ENCODE measurements around the gene CCDC82. TPM values are rescaled to one million over a fixed set of nuclear protein-coding genes. Genes with fewer than 3 reads are reported as not detected.
"Not testable (repeated sequence)": the region's sequence is repeated elsewhere in the genome, so short reads cannot be mapped to it uniquely, and the experiment has no call there.

Gene CCDC82
- 10 to 100 TPM; 29.1 to 51.7 TPM for total RNA-seq

GRCh38 chr11:96389720-96390487, at the start of gene CCDC82, which contains the start of gene JRKL:
Gene CCDC82 (minus strand): TSS chr11:96389912. CDS start chr11:96384747, 5,165 bp downstream.
Gene JRKL (plus strand): TSS chr11:96390013. CDS start chr11:96390650, 637 bp downstream.
- DNase-seq (ENCODE audit: low spot score) = peak; percentile 98
- H3K36me3 Mint-ChIP-seq = peaks cover 6% of the 10 kb centered on the region
- peak; percentile 99 to 100 for ATAC-seq
- H3K9me3 Mint-ChIP-seq = no peaks in the 10 kb centered on the region
- no peaks in the 10 kb centered on the region for H3K27me3 Mint-ChIP-seq
- H3K27ac Mint-ChIP-seq = peak within 1 kb of the TSS; percentile 85 to 88
- peaks cover 25 to 50% of the 10 kb centered on the region in 2 donors for H3K4me1 Mint-ChIP-seq (ENCODE audit: low read depth in 2 of 2)
- peak within 1 kb of the TSS; percentile 92 for H3K4me3 Mint-ChIP-seq

DNA sequence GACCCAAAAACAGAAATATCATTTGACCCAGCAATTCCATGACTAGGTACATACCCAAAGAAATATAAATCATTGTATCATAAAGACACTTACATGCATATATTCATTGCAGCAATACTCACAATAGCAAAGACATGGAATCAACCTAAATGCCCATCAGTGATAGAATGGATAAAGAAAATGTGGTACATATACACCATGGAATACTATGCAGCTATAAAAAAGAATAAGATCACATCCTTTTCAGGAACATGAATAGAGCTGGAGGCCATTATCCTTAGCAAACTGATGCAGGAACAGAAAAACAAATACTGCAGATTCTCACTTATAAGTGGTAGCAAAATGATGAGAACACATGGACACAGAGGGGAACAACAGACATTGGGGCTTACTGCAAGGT, 42.9 kb upstream of the CCDC82 start:
- not testable (repeated sequence) for H3K4me1 Mint-ChIP-seq (ENCODE audit: low read depth in 2 of 2); H3K27ac Mint-ChIP-seq; H3K36me3 Mint-ChIP-seq; H3K9me3 Mint-ChIP-seq; H3K4me3 Mint-ChIP-seq; ATAC-seq; DNase-seq (ENCODE audit: low spot score)
- H3K27me3 Mint-ChIP-seq = peaks cover 42 to 44% of the 10 kb centered on the region in 2 donors

GRCh38 chr11:96430668-96431067, 41.0 kb upstream of the CCDC82 start:
- Mint-ChIP-seq H3K9me3 (no peaks in the 10 kb centered on the region), H3K27me3 (peaks cover 42 to 43% of the 10 kb centered on the region in 2 donors), H3K27ac (no peak overlapping the region), H3K4me1 (ENCODE audit: low read depth in 2 of 2) (no peaks in the 10 kb centered on the region), H3K4me3 (no peak overlapping the region), H3K36me3 (no peaks in the 10 kb centered on the region)
- no peak for DNase-seq (ENCODE audit: low spot score)
- ATAC-seq = no peak

- ATAC-seq (no peak), DNase-seq (ENCODE audit: low spot score) (no peak)
- Mint-ChIP-seq H3K36me3 (no peaks in the 10 kb centered on the region), H3K27me3 (peaks cover 31 to 34% of the 10 kb centered on the region in 2 donors), H3K9me3 (no peaks in the 10 kb centered on the region), H3K4me3 (no peak overlapping the region), H3K27ac (no peak overlapping the region), H3K4me1 (ENCODE audit: low read depth in 2 of 2) (no peaks in the 10 kb centered on the region)
Measured at GRCh38 chr11:96424693-96425092, 35.0 kb upstream of the CCDC82 start.

GRCh38 chr11:96413408-96413807, 23.7 kb upstream of the CCDC82 start:
- H3K4me1 Mint-ChIP-seq (ENCODE audit: low read depth in 2 of 2) = peaks cover 0 to 3% of the 10 kb centered on the region in 2 donors
- no peak overlapping the region for H3K4me3 Mint-ChIP-seq
- ATAC-seq = no peak

GRCh38 chr11:96412761-96413381, 23.2 kb upstream of the CCDC82 start:
- Mint-ChIP-seq H3K27me3 (peaks cover 23 to 29% of the 10 kb centered on the region in 2 donors), H3K4me1 (ENCODE audit: low read depth in 2 of 2) (peaks cover 0 to 3% of the 10 kb centered on the region in 2 donors), H3K9me3 (no peaks in the 10 kb centered on the region), H3K36me3 (no peaks in the 10 kb centered on the region), H3K27ac (no peak overlapping the region), H3K4me3 (no peak overlapping the region)
- DNase-seq (ENCODE audit: low spot score) (no peak), ATAC-seq (no peak)

More at GRCh38 chr11:96413408-96413807, 23.7 kb upstream of the CCDC82 start:
- Mint-ChIP-seq H3K9me3 (no peaks in the 10 kb centered on the region), H3K36me3 (no peaks in the 10 kb centered on the region), H3K27ac (no peak overlapping the region), H3K27me3 (peaks cover 25 to 34% of the 10 kb centered on the region in 2 donors)
- DNase-seq (ENCODE audit: low spot score) = no peak

- not testable (repeated sequence) for H3K27ac Mint-ChIP-seq; DNase-seq (ENCODE audit: low spot score); H3K4me1 Mint-ChIP-seq (ENCODE audit: low read depth in 2 of 2); H3K36me3 Mint-ChIP-seq; H3K9me3 Mint-ChIP-seq; ATAC-seq; H3K4me3 Mint-ChIP-seq
- H3K27me3 Mint-ChIP-seq = peaks cover 15 to 20% of the 10 kb centered on the region in 2 donors
Measured at GRCh38 chr11:96411412-96411811, 21.7 kb upstream of the CCDC82 start.

DNA sequence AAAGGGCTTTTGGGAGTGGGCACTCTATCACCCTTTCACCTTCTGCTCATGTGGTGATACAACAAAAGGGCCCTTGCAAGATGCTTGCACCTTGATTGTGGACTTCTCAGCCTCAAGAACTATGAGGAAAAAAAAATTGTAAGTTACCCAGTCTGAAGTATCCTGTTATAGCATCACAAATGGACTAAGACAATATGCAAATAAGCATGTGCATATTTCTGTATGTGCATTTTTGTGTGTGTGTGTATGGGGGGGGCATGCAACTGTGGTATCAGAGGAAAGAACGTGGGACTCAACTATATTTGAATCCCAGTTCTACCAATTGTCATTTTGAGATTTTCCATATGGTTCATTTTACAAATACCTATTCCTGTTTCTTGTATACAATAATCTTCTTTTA, 11.0 kb upstream of the CCDC82 start:
- no peak overlapping the region for H3K4me3 Mint-ChIP-seq
- H3K27me3 Mint-ChIP-seq = peaks cover 11 to 17% of the 10 kb centered on the region in 2 donors
- DNase-seq (ENCODE audit: low spot score) (no peak), ATAC-seq (no peak)
- no peaks in the 10 kb centered on the region for H3K9me3 Mint-ChIP-seq
- H3K36me3 Mint-ChIP-seq = no peaks in the 10 kb centered on the region
- no peaks in the 10 kb centered on the region for H3K4me1 Mint-ChIP-seq (ENCODE audit: low read depth in 2 of 2)
- H3K27ac Mint-ChIP-seq = no peak overlapping the region

GRCh38 chr11:96397863-96398262, 8.2 kb upstream of the CCDC82 start:
- no peak for DNase-seq (ENCODE audit: low spot score)
- Mint-ChIP-seq H3K27ac (no peak overlapping the region), H3K36me3 (no peaks in the 10 kb centered on the region), H3K4me1 (ENCODE audit: low read depth in 2 of 2) (no peaks in the 10 kb centered on the region), H3K27me3 (peaks cover 1 to 13% of the 10 kb centered on the region in 2 donors), H3K9me3 (no peaks in the 10 kb centered on the region), H3K4me3 (no peak overlapping the region)
- ATAC-seq = no peak

- Mint-ChIP-seq H3K9me3 (no peaks in the 10 kb centered on the region), H3K4me3 (no peak overlapping the region), H3K27ac (no peak overlapping the region), H3K4me1 (ENCODE audit: low read depth in 2 of 2) (peaks cover 3 to 7% of the 10 kb centered on the region in 2 donors), H3K36me3 (no peaks in the 10 kb centered on the region), H3K27me3 (peaks cover 0 to under 1% of the 10 kb centered on the region in 2 donors)
- DNase-seq (ENCODE audit: low spot score) = no peak
- ATAC-seq = no peak
Measured at GRCh38 chr11:96396637-96397036, 6.9 kb upstream of the CCDC82 start.

GRCh38 chr11:96394773-96395172, 5.1 kb upstream of the CCDC82 start:
- DNase-seq (ENCODE audit: low spot score) (no peak), ATAC-seq (no peak)
- Mint-ChIP-seq H3K27me3 (no peaks in the 10 kb centered on the region), H3K27ac (no peak overlapping the region), H3K36me3 (peaks cover 6% of the 10 kb centered on the region), H3K4me1 (ENCODE audit: low read depth in 2 of 2) (peaks cover 16 to 23% of the 10 kb centered on the region in 2 donors), H3K9me3 (no peaks in the 10 kb centered on the region), H3K4me3 (no peak overlapping the region)

DNA sequence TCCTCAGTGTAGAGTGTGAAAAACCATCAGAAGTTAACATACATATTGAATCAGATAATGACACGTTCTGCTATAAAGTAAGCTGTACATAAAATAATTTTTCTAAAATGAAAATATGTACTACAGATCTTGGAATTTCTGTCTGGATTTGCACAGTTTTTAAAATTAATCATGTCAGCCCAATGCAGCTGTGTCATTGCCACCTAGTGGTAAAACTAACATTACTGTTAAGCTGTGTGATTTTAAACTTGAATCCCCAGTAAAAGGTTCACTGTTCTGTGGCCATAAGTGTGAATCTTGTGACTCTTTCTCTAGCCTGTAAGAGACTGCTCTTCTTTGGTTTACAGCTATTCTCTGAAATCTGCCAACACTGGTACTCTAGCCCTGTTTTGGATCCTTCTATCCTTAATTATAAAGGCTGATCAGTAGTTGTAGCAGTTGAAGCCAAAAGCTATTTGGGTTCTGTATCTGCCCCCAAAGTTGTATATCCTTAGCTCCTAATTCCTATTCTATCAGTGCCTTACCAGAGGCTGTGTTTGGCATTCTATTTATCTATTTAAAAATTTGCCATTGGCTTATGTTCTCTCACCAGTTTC, 4.1 kb upstream of the CCDC82 start:
- peaks cover 6% of the 10 kb centered on the region for H3K36me3 Mint-ChIP-seq
- no peaks in the 10 kb centered on the region for H3K27me3 Mint-ChIP-seq
- no peak for ATAC-seq
- no peak for DNase-seq (ENCODE audit: low spot score)
- no peaks in the 10 kb centered on the region for H3K9me3 Mint-ChIP-seq
- H3K27ac Mint-ChIP-seq = no peak overlapping the region
- peaks cover 18 to 26% of the 10 kb centered on the region in 2 donors for H3K4me1 Mint-ChIP-seq (ENCODE audit: low read depth in 2 of 2)
- no peak overlapping the region for H3K4me3 Mint-ChIP-seq

- Mint-ChIP-seq H3K27ac (peak overlapping the region in 1 of 2 donors; percentile 88), H3K4me3 (no peak overlapping the region), H3K36me3 (peaks cover 6% of the 10 kb centered on the region), H3K9me3 (no peaks in the 10 kb centered on the region), H3K4me1 (ENCODE audit: low read depth in 2 of 2) (peaks cover 25 to 44% of the 10 kb centered on the region in 2 donors), H3K27me3 (no peaks in the 10 kb centered on the region)
- DNase-seq (ENCODE audit: low spot score) = no peak
- no peak for ATAC-seq
Measured at GRCh38 chr11:96391698-96392307, 2.1 kb upstream of the CCDC82 start.

DNA sequence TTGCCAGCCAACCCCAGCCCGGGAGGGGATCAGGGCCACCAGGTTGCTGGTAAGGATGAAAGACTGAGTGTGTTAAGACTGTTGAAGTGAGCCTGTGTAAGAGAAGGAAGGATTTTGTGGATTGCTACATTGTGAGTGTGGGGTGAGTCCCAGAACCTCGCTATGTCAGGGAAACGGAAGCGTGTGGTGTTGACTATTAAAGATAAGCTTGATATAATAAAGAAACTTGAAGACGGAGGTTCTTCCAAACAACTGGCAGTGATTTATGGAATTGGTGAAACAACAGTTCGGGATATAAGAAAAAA, 728 bp upstream of the CCDC82 start:
- peaks cover 25 to 45% of the 10 kb centered on the region in 2 donors for H3K4me1 Mint-ChIP-seq (ENCODE audit: low read depth in 2 of 2)
- H3K36me3 Mint-ChIP-seq = peaks cover 6% of the 10 kb centered on the region
- no peaks in the 10 kb centered on the region for H3K27me3 Mint-ChIP-seq
- no peaks in the 10 kb centered on the region for H3K9me3 Mint-ChIP-seq
- DNase-seq (ENCODE audit: low spot score) (no peak), ATAC-seq (no peak)
- H3K27ac Mint-ChIP-seq = peak overlapping the region; percentile 85 to 88
- peak overlapping the region; percentile 92 for H3K4me3 Mint-ChIP-seq

All from natural killer cell treated with Interleukin-12 subunit alpha and Interleukin-12 subunit beta and Interleukin-15 and Interleukin-18, amount 100 ng/mL, for 72 hours (primary cell).